GM21360 (cell line): ENCODE measurements around the gene DDX51.
"Not testable (repeated sequence)": the region's sequence is repeated elsewhere in the genome, so short reads cannot be mapped to it uniquely, and the experiment has no call there.

Experiments
- ATAC-seq: cut with Tn5 transposase; IDR thresholded peaks from one replicate; pipeline ENCODE4 v1.9.1; 2021; ENCODE audit warnings: mild to moderate bottlenecking, moderate library complexity; ENCODE audit not compliant: unreplicated experiment

Gene DDX51

GRCh38 chr12:132141976-132142678 is 2.0 kb downstream of the DDX51 start:
- no peak for ATAC-seq

GRCh38 chr12:132140918-132141841 is 2.9 kb downstream of the DDX51 start:
- no peak for ATAC-seq

GRCh38 chr12:132140501-132140900 is 3.6 kb downstream of the DDX51 start:
- no peak for ATAC-seq

DNA sequence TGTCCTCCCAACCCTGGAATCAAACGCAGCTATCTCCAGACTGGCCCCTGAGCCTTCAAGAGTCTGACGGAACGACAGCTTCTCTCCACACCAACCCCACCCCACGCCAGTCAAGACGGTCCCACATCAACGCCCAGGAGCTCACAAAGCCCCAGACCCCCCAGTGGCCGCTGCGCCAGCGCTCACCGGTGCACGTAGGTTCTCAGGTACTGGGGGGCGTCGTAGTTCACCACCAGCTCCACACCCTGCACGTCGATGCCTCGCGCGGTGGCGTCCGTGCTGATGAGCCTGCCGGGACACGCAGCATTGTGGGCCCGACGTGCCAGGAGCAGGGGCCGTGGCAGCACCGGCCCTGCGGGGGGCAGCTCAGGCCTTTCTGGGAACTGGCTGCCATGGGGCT is 4.2 kb downstream of the DDX51 start:
- no peak for ATAC-seq

DNA sequence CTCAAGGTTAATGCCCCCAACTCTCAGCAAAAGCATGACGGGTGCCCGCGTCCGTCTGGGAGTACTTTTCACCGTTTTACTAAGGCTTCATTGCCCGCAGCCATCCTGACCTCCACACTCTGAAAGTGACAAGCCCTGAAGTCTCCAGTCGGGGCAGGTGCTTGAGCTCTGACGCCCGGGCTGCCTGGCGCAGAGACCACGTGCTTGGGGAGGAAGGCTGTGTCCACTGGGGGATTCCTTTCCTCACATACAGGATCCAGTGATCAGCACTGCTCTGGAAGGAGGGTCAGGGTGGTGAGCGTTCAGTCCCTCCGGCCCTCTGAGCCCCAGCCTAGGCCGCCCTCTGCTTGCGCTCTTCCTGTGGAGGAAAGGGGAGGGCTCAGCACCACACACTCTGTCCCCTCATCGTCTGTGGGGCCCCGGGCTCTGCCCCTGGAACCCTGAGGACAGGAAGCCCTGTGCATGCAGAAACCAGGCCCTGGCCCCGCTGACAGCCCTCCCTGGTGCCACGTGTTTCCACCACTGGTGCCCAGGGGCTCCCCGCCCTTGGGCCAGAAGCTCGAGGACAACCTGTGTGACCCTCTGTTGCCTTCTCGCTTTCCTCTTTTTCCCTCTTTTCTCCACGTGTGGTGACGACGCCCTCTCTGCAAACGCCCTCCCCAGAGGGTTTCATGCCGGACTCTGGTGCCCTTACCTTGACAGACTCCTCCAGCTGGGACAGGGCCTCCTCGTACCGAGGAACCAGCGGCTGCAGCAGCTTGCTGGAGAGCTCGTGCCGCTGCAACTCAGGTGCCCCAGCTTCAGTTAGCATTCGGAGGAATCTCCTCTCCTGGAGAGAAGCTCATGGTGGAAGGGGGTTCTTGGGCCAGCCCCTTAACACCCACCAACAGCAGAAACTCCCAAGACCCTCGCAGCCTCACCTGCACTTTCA is 4.9 kb downstream of the DDX51 start:
- no peak for ATAC-seq

DNA sequence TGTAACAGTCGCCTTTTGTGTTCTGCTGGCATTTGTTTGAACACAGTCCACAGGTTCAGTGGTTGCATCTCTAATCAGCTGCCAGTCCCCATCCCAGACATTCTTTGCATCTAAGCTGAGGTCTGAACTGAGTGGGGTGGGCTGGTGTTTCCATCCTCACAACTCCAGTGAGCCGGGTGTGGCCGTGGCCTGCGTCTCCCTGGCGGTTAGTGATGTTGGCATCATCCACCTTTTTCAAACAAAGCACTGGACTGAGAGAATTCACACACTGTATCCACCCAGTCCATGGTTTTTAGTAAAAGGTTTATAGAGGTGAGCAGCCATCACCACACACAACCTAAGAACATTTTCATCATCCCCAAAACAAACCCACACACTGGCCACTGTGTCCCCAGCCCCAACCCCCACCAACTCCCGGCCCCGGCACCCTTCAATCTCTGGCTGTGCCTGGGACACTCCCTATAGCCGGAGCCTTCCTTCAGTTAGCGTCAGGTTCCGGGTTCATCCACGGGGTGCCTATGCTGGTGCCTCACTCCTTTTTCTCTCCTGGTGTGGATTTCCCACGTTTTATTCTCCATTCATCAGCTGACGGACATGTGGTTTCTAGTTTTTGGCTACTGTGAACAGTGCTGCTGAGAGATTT is 6.5 kb downstream of the DDX51 start:
- ATAC-seq: no peak

DNA sequence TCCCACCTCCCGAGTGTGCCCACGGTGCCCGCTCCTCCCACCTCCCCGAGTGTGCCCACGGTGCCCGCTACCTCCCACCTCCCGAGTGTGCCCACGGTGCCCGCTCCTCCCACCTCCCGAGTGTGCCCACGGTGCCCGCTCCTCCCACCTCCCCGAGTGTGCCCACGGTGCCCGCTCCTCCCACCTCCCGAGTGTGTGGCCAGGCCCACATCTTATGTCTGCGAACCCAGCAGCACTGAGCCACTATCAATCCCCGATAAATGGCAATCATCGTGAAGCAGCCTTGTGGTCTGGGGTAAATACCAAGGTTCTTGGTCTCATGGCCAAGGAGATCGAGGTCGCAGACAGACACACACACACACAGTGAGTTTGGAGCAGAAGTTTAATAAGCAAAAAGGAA is 7.9 kb downstream of the DDX51 start:
- not testable (repeated sequence) for ATAC-seq

- ATAC-seq: not testable (repeated sequence)
These were observed 9.4 kb downstream of the DDX51 start for GRCh38 chr12:132134653-132135183.

DNA sequence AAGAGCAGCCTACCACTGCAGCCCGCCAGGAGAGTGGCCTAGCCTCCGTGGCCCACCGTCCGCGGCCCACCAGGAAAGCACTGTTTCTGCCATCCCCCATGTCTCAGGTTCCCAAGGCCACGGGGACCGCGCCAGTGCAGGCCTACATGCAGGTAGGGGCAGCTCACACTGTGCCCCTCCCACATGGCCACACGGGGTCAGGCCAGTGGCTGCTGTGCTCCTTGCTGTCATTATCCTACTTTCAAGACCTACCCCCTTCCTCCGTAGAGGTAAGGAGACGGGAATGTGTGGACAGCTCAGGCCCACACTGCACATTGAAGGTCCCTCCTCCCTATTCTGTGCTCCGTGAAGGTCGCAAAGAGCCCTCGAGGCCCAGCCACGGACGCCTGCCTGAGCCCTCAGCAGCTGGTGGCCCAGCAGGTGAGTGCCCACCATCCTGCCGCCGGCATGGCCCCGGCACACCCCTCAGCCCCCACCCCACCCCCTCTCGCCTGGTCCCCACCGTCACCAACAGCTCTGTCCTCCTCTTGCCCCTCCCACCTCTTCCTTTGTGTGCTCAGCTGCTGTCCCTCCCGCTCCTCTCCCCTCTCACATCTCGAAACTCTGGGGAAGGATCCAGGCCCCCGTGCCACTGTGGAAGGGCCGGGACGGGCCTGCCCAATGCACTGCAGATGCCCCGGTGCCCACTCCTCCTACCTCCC is 10.0 kb downstream of the DDX51 start:
- no peak for ATAC-seq

DNA sequence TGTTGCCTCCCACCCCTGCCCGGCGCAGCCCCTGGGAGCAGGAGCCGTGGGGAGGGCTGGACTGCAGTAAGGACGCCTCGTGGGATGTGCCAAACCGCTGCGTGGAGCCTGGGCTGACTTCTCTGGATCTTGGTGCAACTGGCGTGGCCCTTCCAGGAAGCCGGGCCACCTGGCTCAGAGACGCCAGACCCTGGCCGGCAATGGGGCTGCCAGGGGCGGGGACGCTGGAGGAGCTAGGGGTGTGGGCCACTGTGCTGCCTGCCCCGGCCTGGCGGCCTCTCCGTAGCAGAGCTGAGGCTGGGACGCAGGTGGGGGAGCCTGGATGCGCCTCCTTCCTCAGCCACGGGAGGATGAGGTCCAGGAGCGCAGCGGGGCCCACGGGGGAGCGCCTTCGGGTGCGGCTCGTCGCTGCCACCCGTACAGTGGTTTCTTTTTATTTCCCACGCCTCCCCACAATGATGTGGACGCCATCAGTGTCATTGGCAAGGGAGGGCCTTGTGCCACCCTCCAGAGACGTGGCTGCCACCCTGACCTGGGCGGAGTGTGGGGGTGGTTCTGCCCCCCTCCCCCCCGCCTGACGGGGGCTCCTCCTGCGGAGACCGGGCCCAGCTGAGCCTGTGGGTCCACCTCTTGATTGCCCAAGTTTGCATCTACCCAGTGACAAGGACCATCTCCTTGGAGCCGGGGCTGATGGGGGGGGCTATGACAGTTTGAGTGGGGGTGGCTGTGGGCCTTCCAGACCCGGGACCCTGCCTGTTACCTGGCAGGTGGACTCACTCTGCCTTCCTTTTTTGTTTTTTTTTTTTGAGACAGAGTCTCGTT is 11.3 kb downstream of the DDX51 start:
- ATAC-seq: no peak

DNA sequence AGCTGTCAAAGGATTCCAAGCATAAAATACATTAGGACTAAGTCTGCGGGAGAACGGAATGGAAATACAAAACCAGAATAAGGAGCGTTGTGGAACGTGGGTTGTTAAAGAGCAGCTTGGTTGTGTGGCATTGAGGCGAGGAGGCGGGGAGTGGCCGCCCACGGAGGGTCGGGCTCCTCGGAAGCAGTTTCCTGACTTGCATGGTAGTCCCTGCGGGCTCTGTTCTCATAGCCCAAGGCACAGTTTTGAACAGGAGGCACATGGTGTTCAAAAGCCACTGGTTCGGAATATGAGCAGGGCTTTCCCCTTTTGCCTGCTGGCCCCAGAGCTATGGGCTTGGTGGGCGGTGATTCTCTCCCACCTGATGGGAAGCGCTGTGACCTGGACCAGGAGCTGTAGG is 12.2 kb downstream of the DDX51 start:
- no peak for ATAC-seq

GRCh38 chr12:132131229-132131628 is 12.9 kb downstream of the DDX51 start:
- ATAC-seq: no peak

- no peak for ATAC-seq
These were observed 13.4 kb downstream of the DDX51 start for GRCh38 chr12:132130690-132131089.

- ATAC-seq: no peak
These were observed 15.1 kb downstream of the DDX51 start for GRCh38 chr12:132129007-132129406.

- ATAC-seq: no peak
These were observed 17.1 kb downstream of the DDX51 start for GRCh38 chr12:132127041-132127440.

GRCh38 chr12:132125736-132126135 is 18.4 kb downstream of the DDX51 start:
- no peak for ATAC-seq

- no peak for ATAC-seq
These were observed 19.2 kb downstream of the DDX51 start for GRCh38 chr12:132124766-132125425.
